ENCODE results near the gene ZPBP2.
"Not testable (repeated sequence)": the region's sequence is repeated elsewhere in the genome, so short reads cannot be mapped to it uniquely, and the experiment has no call there.

The ZPBP2 gene

GRCh38 chr17:39887078-39887477 lies 19.1 kb downstream of the ZPBP2 start:
- TF ChIP-seq, protein P1, sequence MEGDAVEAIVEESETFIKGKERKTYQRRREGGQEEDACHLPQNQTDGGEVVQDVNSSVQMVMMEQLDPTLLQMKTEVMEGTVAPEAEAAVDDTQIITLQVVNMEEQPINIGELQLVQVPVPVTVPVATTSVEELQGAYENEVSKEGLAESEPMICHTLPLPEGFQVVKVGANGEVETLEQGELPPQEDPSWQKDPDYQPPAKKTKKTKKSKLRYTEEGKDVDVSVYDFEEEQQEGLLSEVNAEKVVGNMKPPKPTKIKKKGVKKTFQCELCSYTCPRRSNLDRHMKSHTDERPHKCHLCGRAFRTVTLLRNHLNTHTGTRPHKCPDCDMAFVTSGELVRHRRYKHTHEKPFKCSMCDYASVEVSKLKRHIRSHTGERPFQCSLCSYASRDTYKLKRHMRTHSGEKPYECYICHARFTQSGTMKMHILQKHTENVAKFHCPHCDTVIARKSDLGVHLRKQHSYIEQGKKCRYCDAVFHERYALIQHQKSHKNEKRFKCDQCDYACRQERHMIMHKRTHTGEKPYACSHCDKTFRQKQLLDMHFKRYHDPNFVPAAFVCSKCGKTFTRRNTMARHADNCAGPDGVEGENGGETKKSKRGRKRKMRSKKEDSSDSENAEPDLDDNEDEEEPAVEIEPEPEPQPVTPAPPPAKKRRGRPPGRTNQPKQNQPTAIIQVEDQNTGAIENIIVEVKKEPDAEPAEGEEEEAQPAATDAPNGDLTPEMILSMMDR (IDR thresholded peaks at IDR 0.05; ENCODE audit: control insufficient read depth, insufficient read depth, low read depth, low read length, missing control alignments) = no peak
- no peak for DNase-seq (ENCODE audit: low read depth)
- no peak overlapping the region for H3K4me3 ChIP-seq (ENCODE audit: control insufficient read depth, low read depth, low read length)

- H3K4me3 ChIP-seq (ENCODE audit: control insufficient read depth, low read depth, low read length) = no peak overlapping the region
- TF ChIP-seq, protein P1 (IDR thresholded peaks at IDR 0.05; ENCODE audit: control insufficient read depth, insufficient read depth, low read depth, low read length, missing control alignments) = no peak
- no peak for DNase-seq (ENCODE audit: low read depth)
Measured at GRCh38 chr17:39889200-39889599, 21.2 kb downstream of the ZPBP2 start.

- no peak for DNase-seq (ENCODE audit: low read depth)
- no peak overlapping the region for H3K4me3 ChIP-seq (ENCODE audit: control insufficient read depth, low read depth, low read length)
- TF ChIP-seq, protein P1 (IDR thresholded peaks at IDR 0.05; ENCODE audit: control insufficient read depth, insufficient read depth, low read depth, low read length, missing control alignments) = no peak
Measured at GRCh38 chr17:39894681-39895376, 26.8 kb downstream of the ZPBP2 start.

GRCh38 chr17:39898088-39898487 lies 30.1 kb downstream of the ZPBP2 start:
- TF ChIP-seq, protein P1 (IDR thresholded peaks at IDR 0.05; ENCODE audit: control insufficient read depth, insufficient read depth, low read depth, low read length, missing control alignments) = no peak
- no peak overlapping the region for H3K4me3 ChIP-seq (ENCODE audit: control insufficient read depth, low read depth, low read length)
- no peak for DNase-seq (ENCODE audit: low read depth)

DNA sequence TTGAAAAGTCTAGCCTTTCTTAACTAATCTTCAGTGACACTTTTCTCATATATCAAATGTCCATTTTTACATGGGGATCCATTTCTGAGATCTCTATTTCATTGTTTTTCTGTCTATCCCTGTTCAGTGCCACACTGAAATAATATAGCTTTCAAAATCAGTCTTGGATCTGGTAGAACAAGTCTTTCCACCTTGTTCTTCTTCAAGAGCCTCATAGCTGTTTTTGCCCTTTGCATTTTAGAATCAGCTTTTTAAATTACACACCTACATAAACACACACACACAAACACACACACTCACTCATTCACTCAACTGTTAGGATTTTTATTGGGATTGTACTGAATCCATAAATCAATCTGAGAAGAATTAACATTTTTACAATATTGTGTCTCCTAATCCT lies 31.2 kb downstream of the ZPBP2 start:
- TF ChIP-seq, protein P1 (IDR thresholded peaks at IDR 0.05; ENCODE audit: control insufficient read depth, insufficient read depth, low read depth, low read length, missing control alignments) = no peak
- no peak overlapping the region for H3K4me3 ChIP-seq (ENCODE audit: control insufficient read depth, low read depth, low read length)
- DNase-seq (ENCODE audit: low read depth) = no peak

DNA sequence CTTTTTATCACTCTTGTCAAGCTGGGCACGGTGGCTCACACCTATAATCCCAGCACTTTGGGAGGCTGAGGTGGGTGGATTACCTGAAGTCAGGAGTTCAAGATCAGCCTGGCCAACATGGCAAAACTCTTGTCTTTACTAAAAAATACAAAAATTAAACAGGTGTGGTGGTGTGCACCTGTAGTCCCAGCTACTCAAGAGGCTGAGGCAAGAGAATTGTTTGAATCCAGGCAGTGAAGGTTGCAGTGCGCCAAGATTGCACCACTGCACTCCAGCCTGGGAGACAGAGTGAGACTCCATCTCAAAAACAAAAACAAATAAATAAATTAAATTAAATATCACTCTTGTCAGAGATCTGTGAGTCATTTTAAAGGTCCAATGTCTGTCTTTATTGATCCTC lies 34.0 kb downstream of the ZPBP2 start:
- not testable (repeated sequence) for H3K4me3 ChIP-seq (ENCODE audit: control insufficient read depth, low read depth, low read length); DNase-seq (ENCODE audit: low read depth)

GRCh38 chr17:39903158-39903884 lies 35.3 kb downstream of the ZPBP2 start:
- TF ChIP-seq, protein P1 (IDR thresholded peaks at IDR 0.05; ENCODE audit: control insufficient read depth, insufficient read depth, low read depth, low read length, missing control alignments) = no peak
- H3K4me3 ChIP-seq (ENCODE audit: control insufficient read depth, low read depth, low read length) = no peak overlapping the region
- no peak for DNase-seq (ENCODE audit: low read depth)
